ENCODE measurements around the gene PIMREG. TPM values are rescaled to one million over a fixed set of nuclear protein-coding genes. Genes with fewer than 3 reads are reported as not detected.
"Not testable (repeated sequence)": the region's sequence is repeated elsewhere in the genome, so short reads cannot be mapped to it uniquely, and the experiment has no call there.

The PIMREG gene
- polyA plus RNA-seq, 6 donors from 2014 or later = not detected

DNA sequence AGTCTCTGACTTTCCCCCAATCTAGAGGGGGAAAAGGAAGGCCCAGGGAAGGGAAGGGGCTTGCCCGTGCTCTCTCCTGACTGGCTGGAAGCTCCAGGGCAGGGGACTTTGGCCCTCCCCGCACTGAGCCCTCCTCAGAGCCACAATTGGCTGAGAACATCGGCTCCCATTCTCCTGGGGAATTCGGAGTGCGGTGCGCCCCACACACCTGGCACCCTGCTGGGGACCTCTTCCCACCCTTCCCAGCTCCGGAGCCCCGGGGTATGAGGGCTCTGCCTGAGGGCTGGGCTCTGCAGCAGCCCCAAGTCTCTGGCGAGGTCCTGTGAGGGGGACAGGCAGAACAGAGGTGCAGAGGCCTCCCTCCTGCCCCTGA, 36.0 kb downstream of the PIMREG start:
- ATAC-seq (ENCODE audit: low read depth in 2 of 2) (no peak), DNase-seq (no peak)
- Mint-ChIP-seq H3K4me3 (no peak overlapping the region), H3K27me3 (peaks cover 0 to 31% (median 26%) of the 10 kb centered on the region in 3 donors), H3K36me3 (no peaks in the 10 kb centered on the region), H3K9me3 (no peaks in the 10 kb centered on the region), H3K4me1 (no peaks in the 10 kb centered on the region), H3K27ac (no peak overlapping the region)

- Mint-ChIP-seq H3K4me3 (no peak overlapping the region), H3K27ac (no peak overlapping the region), H3K27me3 (peaks cover 5 to 45% (median 42%) of the 10 kb centered on the region in 3 donors), H3K9me3 (no peaks in the 10 kb centered on the region), H3K4me1 (no peaks in the 10 kb centered on the region), H3K36me3 (no peaks in the 10 kb centered on the region)
- DNase-seq = no peak
- no peak for ATAC-seq (ENCODE audit: low read depth in 2 of 2)
Measured at GRCh38 chr17:6482105-6482455, 37.8 kb downstream of the PIMREG start.

DNA sequence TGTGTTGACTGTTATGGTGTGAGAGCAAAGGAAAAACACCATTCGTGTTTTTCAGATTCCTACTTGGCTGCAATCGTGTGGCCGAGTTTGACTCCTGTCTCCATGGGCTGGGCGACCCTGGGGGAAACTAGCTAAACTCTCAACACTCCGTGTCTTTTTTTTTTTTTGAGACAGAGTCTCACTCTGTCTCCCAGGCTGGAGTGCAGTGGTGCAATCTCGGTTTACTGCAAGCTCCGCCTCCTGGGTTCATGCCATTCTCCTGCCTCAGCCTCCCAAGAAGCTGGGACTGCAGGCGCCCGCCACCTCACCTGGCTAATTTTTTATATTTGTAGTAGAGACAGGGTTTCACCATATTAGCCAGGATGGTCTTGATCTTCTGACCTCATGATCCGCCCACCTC, 38.5 kb downstream of the PIMREG start:
- not testable (repeated sequence) for ATAC-seq (ENCODE audit: low read depth in 2 of 2); H3K4me1 Mint-ChIP-seq; H3K4me3 Mint-ChIP-seq; H3K27ac Mint-ChIP-seq; DNase-seq; H3K9me3 Mint-ChIP-seq; H3K36me3 Mint-ChIP-seq
- peaks cover 5 to 50% (median 47%) of the 10 kb centered on the region in 3 donors for H3K27me3 Mint-ChIP-seq

GRCh38 chr17:6483507-6483906, 39.3 kb downstream of the PIMREG start:
- H3K27ac Mint-ChIP-seq = no peak overlapping the region
- H3K36me3 Mint-ChIP-seq = no peaks in the 10 kb centered on the region
- H3K9me3 Mint-ChIP-seq = no peaks in the 10 kb centered on the region
- no peak for ATAC-seq (ENCODE audit: low read depth in 2 of 2)
- H3K4me1 Mint-ChIP-seq = no peaks in the 10 kb centered on the region
- no peak overlapping the region for H3K4me3 Mint-ChIP-seq
- DNase-seq = no peak
- H3K27me3 Mint-ChIP-seq = peaks cover 5 to 57% (median 54%) of the 10 kb centered on the region in 3 donors

DNA sequence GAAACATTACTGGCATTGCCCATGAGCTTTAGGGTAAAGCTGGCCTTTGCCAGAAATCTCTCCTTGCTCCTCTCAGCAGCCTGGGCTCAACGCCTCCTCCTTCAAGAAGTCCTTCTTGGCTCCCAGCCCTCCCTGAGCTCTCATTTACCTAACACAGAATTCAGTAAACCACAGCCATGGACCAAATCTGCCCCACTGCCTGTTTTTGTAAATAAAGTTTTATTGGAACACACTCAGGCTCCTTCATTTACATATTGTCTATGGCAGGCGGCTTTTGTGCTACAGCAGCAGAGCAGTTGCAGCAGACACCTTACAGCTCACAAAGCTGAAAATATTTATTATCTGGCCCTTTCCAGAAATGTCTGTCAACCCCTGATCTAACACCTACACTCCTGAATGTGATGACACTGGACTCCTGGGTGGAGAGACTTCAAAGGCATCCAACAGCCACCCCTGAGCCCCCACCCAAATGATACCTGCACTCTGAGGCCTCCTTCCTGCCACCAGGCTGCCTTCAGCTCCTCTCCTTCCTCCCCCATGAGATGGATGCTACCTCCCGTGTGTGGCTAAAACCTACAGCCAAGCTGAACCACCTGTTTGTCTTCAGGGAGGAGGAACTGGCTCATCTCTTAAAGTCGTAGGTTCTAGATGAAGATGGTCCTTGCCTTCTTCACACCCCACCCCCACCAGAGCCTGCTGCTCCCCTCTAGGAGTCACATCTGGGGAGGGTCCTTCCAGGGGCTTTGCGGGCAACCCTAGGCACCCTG, 41.6 kb downstream of the PIMREG start:
- Mint-ChIP-seq H3K9me3 (no peaks in the 10 kb centered on the region), H3K4me3 (peak overlapping the region in 1 of 8 donors; percentile 17), H3K27me3 (peaks cover 5 to 69% (median 68%) of the 10 kb centered on the region in 3 donors), H3K27ac (no peak overlapping the region), H3K36me3 (no peaks in the 10 kb centered on the region), H3K4me1 (no peaks in the 10 kb centered on the region)
- DNase-seq (no peak), ATAC-seq (ENCODE audit: low read depth in 2 of 2) (no peak)

- DNase-seq (no peak), ATAC-seq (ENCODE audit: low read depth in 2 of 2) (no peak)
- no peaks in the 10 kb centered on the region for H3K4me1 Mint-ChIP-seq
- H3K4me3 Mint-ChIP-seq = no peak overlapping the region
- H3K36me3 Mint-ChIP-seq = no peaks in the 10 kb centered on the region
- H3K27ac Mint-ChIP-seq = no peak overlapping the region
- peaks cover 5 to 55% (median 53%) of the 10 kb centered on the region in 3 donors for H3K27me3 Mint-ChIP-seq
- H3K9me3 Mint-ChIP-seq = no peaks in the 10 kb centered on the region
Measured at GRCh38 chr17:6487251-6488007, 43.2 kb downstream of the PIMREG start.

GRCh38 chr17:6488008-6488539, 43.8 kb downstream of the PIMREG start:
- Mint-ChIP-seq H3K4me3 (no peak overlapping the region), H3K27me3 (peaks cover 5 to 54% (median 53%) of the 10 kb centered on the region in 3 donors), H3K27ac (no peak overlapping the region), H3K36me3 (no peaks in the 10 kb centered on the region), H3K9me3 (no peaks in the 10 kb centered on the region), H3K4me1 (no peaks in the 10 kb centered on the region)
- DNase-seq (no peak), ATAC-seq (ENCODE audit: low read depth in 2 of 2) (no peak)

DNA sequence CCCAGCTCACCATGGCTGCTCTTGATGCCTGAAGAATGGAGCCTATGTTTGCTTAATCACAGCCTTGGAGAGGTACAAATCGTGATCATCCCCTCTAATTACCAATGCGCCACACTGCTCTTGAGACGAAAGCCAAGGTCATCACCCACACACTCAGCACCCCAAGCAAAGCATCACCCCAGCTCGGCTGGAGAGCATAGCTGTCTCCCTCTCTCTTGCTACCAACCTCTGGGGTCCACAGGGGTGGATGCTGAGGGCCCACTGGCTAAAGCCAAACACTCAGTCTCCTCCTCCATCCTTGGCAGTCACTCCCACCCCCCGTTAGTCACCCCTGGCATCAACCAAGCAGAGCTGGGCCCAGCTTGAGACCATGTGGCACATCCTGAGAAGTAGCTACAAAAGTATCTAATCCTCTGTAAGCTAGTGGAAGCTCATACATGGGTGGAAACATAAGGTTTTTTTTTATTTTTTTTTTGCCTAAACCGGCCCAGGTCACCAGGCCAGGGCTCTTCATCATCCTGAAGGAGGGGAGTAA, 44.8 kb downstream of the PIMREG start:
- ATAC-seq (ENCODE audit: low read depth in 2 of 2) = no peak
- no peak overlapping the region for H3K27ac Mint-ChIP-seq
- no peaks in the 10 kb centered on the region for H3K4me1 Mint-ChIP-seq
- no peak overlapping the region for H3K4me3 Mint-ChIP-seq
- no peaks in the 10 kb centered on the region for H3K9me3 Mint-ChIP-seq
- no peak for DNase-seq
- H3K27me3 Mint-ChIP-seq = peaks cover 5 to 52% (median 49%) of the 10 kb centered on the region in 3 donors
- H3K36me3 Mint-ChIP-seq = no peaks in the 10 kb centered on the region

DNA sequence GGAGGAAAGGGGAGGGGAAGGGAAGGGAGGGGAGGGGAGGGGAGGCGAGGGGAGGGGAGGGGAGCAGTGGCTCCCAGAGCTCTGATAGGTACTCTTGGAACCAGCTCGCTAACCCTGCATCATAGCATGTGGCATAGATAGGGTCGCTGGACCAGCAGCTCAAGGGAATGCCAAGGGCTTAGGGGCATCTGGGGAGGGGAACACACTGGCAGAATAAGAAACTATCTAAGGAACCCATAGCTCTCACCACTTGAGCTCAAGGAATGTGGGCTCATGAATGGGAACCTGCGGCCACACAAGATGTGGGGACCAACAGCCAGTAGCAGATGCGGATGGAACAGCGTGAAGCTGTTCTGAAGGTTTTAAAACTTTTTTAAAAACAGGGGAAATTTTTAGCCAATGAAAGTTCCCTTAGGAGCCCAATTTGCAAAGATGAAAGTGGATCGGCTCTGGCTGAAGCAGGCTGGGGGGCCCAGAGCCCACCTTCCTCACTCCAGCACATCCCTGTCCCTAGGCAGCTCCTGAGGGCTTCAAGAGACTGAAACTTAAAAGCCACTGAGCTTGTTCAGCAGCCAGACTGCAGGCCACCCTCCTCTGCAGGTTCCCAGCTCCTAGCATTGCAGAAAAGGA, 46.9 kb downstream of the PIMREG start:
- DNase-seq = no peak
- no peak for ATAC-seq (ENCODE audit: low read depth in 2 of 2)
- H3K36me3 Mint-ChIP-seq = no peaks in the 10 kb centered on the region
- no peak overlapping the region for H3K27ac Mint-ChIP-seq
- H3K4me3 Mint-ChIP-seq = no peak overlapping the region
- no peaks in the 10 kb centered on the region for H3K9me3 Mint-ChIP-seq
- H3K4me1 Mint-ChIP-seq = peaks cover 8 to 11% (median 10%) of the 10 kb centered on the region in 3 donors
- H3K27me3 Mint-ChIP-seq = peaks cover 5 to 50% (median 50%) of the 10 kb centered on the region in 3 donors

- DNase-seq (no peak), ATAC-seq (ENCODE audit: low read depth in 2 of 2) (no peak)
- Mint-ChIP-seq H3K27me3 (peaks cover 0 to 54% (median 47%) of the 10 kb centered on the region in 3 donors), H3K4me3 (no peak overlapping the region), H3K36me3 (no peaks in the 10 kb centered on the region), H3K4me1 (peaks cover 21 to 29% (median 23%) of the 10 kb centered on the region in 3 donors), H3K27ac (no peak overlapping the region), H3K9me3 (no peaks in the 10 kb centered on the region)
Measured at GRCh38 chr17:6492892-6493674, 48.8 kb downstream of the PIMREG start.

DNA sequence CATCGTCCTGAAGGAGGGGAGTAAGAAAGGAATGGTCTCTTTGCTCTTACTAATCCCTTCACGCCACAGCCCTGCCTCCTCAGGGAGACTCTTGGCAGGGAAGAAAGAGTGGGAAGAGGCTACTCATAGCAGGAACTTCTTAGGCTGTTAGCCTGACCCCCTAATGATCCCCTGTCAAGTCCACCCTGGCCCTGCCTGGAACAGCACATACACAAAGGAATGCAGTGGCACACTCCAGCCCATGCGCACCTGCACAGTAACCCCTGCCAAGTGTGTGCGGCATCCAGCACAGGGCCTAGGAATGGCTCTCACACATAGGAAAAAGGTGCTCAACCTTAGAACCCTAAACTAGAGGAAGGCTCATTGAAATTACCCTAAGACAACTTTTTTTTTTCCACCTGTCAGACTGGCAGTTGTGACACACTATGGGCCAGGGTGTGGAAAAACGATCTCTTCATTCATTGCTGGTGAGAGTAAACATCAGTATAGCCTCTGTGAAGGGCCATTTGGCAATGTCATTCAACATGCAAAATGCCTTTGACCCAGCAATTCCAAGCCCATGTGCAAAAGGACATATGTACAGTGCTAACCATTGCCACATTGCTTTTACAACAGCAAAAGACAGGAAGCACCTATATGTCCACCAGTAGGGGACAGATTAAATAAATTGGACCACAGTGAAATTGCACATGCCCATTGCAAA, 50.1 kb downstream of the PIMREG start:
- Mint-ChIP-seq H3K27ac (no peak overlapping the region), H3K27me3 (peaks cover 0 to 45% (median 34%) of the 10 kb centered on the region in 3 donors), H3K4me1 (peaks cover 21 to 35% (median 23%) of the 10 kb centered on the region in 3 donors), H3K4me3 (no peak overlapping the region), H3K9me3 (no peaks in the 10 kb centered on the region), H3K36me3 (no peaks in the 10 kb centered on the region)
- no peak for ATAC-seq (ENCODE audit: low read depth in 2 of 2)
- no peak for DNase-seq

- ATAC-seq (ENCODE audit: low read depth in 2 of 2) = no peak
- peaks cover 0 to 33% (median 28%) of the 10 kb centered on the region in 3 donors for H3K27me3 Mint-ChIP-seq
- H3K36me3 Mint-ChIP-seq = no peaks in the 10 kb centered on the region
- no peak for DNase-seq
- peaks cover 21 to 35% (median 23%) of the 10 kb centered on the region in 3 donors for H3K4me1 Mint-ChIP-seq
- peak overlapping the region in 7 of 8 donors; percentile 22 to 82 (median 70) for H3K4me3 Mint-ChIP-seq
- no peaks in the 10 kb centered on the region for H3K9me3 Mint-ChIP-seq
- peak overlapping the region in 1 of 6 donors; percentile 91 for H3K27ac Mint-ChIP-seq
Measured at GRCh38 chr17:6495450-6496115, 51.3 kb downstream of the PIMREG start.

All from naive B cell (primary cell).